ENCODE measurements around the gene PI4KB. TPM values are rescaled to one million over a fixed set of nuclear protein-coding genes. Genes with fewer than 3 reads are reported as not detected.

Gene PI4KB
- total RNA-seq, 4 donors from 2014 or later = 45.4 to 55.3 (median 49.4) TPM

- WGBS, 2 donors = 75 to 83% methylated on average over 8 of the region's 8 CpGs
- no peak overlapping the region for H3K4me3 ChIP-seq (ENCODE audit: low read depth, poor library complexity, severe bottlenecking)
- TF ChIP-seq CTCF (IDR thresholded peaks at IDR 0.05) = no peak
- TF ChIP-seq POLR2A (IDR thresholded peaks at IDR 0.05) = no peak
- no peak for DNase-seq (ENCODE audit: low spot score in 2 of 2)
- intact Hi-C loops (cut with DNase I; ENCODE audit: low total_unique reads) = no loop called here
These were observed 60.4 kb downstream of the PI4KB start for GRCh38 chr1:151266821-151267220.

GRCh38 chr1:151266315-151266714 lies 60.9 kb downstream of the PI4KB start:
- intact Hi-C loops (cut with DNase I; ENCODE audit: low total_unique reads) = no loop called here
- WGBS, 2 donors = 87 to 96% methylated on average over 3 of the region's 3 CpGs
- no peak for DNase-seq (ENCODE audit: low spot score in 2 of 2)
- no peak overlapping the region for H3K4me3 ChIP-seq (ENCODE audit: low read depth, poor library complexity, severe bottlenecking)
- TF ChIP-seq CTCF (IDR thresholded peaks at IDR 0.05) (no peak), POLR2A (IDR thresholded peaks at IDR 0.05) (no peak)

- intact Hi-C loops (cut with DNase I; ENCODE audit: low total_unique reads) = no loop called here
- no peak for TF ChIP-seq POLR2A (IDR thresholded peaks at IDR 0.05)
- TF ChIP-seq CTCF (IDR thresholded peaks at IDR 0.05) = no peak
- DNase-seq (ENCODE audit: low spot score in 2 of 2) = no peak
- WGBS, 2 donors = 88% methylated on average over 14 of the region's 14 CpGs
- no peak overlapping the region for H3K4me3 ChIP-seq (ENCODE audit: low read depth, poor library complexity, severe bottlenecking)
These were observed 61.6 kb downstream of the PI4KB start for GRCh38 chr1:151265446-151266236.

GRCh38 chr1:151259351-151259750 lies 67.9 kb downstream of the PI4KB start:
- intact Hi-C loops (cut with DNase I; ENCODE audit: low total_unique reads) = no loop called here
- TF ChIP-seq POLR2A (IDR thresholded peaks at IDR 0.05) = no peak
- TF ChIP-seq CTCF (IDR thresholded peaks at IDR 0.05) = no peak
- no peak for DNase-seq (ENCODE audit: low spot score in 2 of 2)
- H3K4me3 ChIP-seq (ENCODE audit: low read depth, poor library complexity, severe bottlenecking) = no peak overlapping the region
- WGBS, 2 donors = 49 to 58% methylated on average over 2 of the region's 2 CpGs

- H3K4me3 ChIP-seq (ENCODE audit: low read depth, poor library complexity, severe bottlenecking) = no peak overlapping the region
- no peak for DNase-seq (ENCODE audit: low spot score in 2 of 2)
- intact Hi-C loops (cut with DNase I; ENCODE audit: low total_unique reads) = no loop called here
These were observed 71.8 kb downstream of the PI4KB start for GRCh38 chr1:151255381-151255780.

More at GRCh38 chr1:151255381-151255780, 71.8 kb downstream of the PI4KB start:
- TF ChIP-seq CTCF (IDR thresholded peaks at IDR 0.05) (no peak), POLR2A (IDR thresholded peaks at IDR 0.05) (no peak)
- WGBS, 2 donors = 27 to 33% methylated on average over 10 of the region's 10 CpGs

All from lower leg skin (tissue), 4 donors.